Uterus (tissue), 4 donors: ENCODE results near the gene DACT2. TPM values are rescaled to one million over a fixed set of nuclear protein-coding genes. Genes with fewer than 3 reads are reported as not detected.

Source experiments
- DNase-seq, 2 donors: peaks; one replicate each; pipeline ENCODE4 v3.0.0-alpha.2; 2019 to 2020
- H3K27ac ChIP-seq, 2 donors: fragments of 200-600 bp; sonication (generic); 1 replicate in 1 of 2; 2 replicates in 1 of 2; pipeline ENCODE4 v1.5.1; 2016 to 2018
- H3K27me3 ChIP-seq, 2 donors: fragments of 200-600 bp; sonication (generic); one replicate each; pipeline ENCODE4 v1.5.1; 2018 to 2019; ENCODE audit warnings: control low read depth in 1 of 2
- H3K36me3 ChIP-seq, 2 donors: fragments of 200-600 bp; sonication (generic); one replicate each; pipeline ENCODE4 v1.5.1; 2019; ENCODE audit warnings: control low read depth in 1 of 2
- H3K4me1 ChIP-seq, 2 donors: fragments of 200-600 bp; sonication (generic); one replicate each; pipeline ENCODE4 v1.5.1; 2018 to 2019; ENCODE audit warnings: control low read depth in 1 of 2
- H3K4me3 ChIP-seq, 2 donors: fragments of 200-600 bp; sonication (generic); 1 replicate in 1 of 2; 2 replicates in 1 of 2; pipeline ENCODE4 v1.5.1; 2018 to 2019; ENCODE audit warnings: mild to moderate bottlenecking in 1 of 2
- H3K9me3 ChIP-seq, 2 donors: fragments of 200-600 bp; sonication (generic); one replicate each; pipeline ENCODE4 v1.5.1; 2019; ENCODE audit warnings: control low read depth in 1 of 2
- CTCF ChIP-seq, 4 experiments: fragments of 200-600 bp in 2 of 4; fragments of 450-650 bp in 2 of 4; sonication (generic) in 2 of 4; IDR thresholded peaks; one replicate each; pipeline ENCODE4 v1.5.1; 2016 to 2019; ENCODE audit warnings: antibody characterized with exemption in 4 of 4, mild to moderate bottlenecking in 2 of 4, moderate library complexity in 1 of 4
- POLR2A ChIP-seq, 2 donors: fragments of 450-650 bp; IDR thresholded peaks; one replicate each; pipeline ENCODE4 v1.6.1; 2016; ENCODE audit warnings: antibody characterized with exemption in 2 of 2, mild to moderate bottlenecking in 1 of 2, moderate library complexity in 1 of 2
- intact Hi-C: fragments of 100-400 bp; cut with DNase I; formaldehyde crosslinking; loops from one replicate; pipeline ENCODE4 v1.15.1; 2023; ENCODE audit warnings: low total_unique reads
- total RNA-seq, 4 donors: library from RNA; depleted of rRNA in 3 of 4; stranded (reverse); fragments of >200 nt in 3 of 4; gene quantifications; one replicate each; pipeline versions ENCODE4 v1.1.0 to v1.2.4, GENCODE V29; 2014 to 2023
- donor health status: DM: yes; HTN: yes; CAD: no.

The DACT2 gene
- total RNA-seq, 4 donors from 2014 or later: 1.4 to 9.6 (median 2.8) TPM; not detected in 1

- no peaks in the 10 kb centered on the region for H3K36me3 ChIP-seq
Measured at GRCh38 chr6:168302534-168302933, 17.0 kb downstream of the DACT2 start.

GRCh38 chr6:168301648-168302398 is 17.8 kb downstream of the DACT2 start:
- no peaks in the 10 kb centered on the region for H3K27me3 ChIP-seq
- intact Hi-C loops: no loop called here
- H3K9me3 ChIP-seq: no peaks in the 10 kb centered on the region
- no peaks in the 10 kb centered on the region for H3K36me3 ChIP-seq
- H3K4me3 ChIP-seq: no peak overlapping the region
- DNase-seq: no peak
- H3K27ac ChIP-seq: no peak overlapping the region
- no peaks in the 10 kb centered on the region for H3K4me1 ChIP-seq
- TF ChIP-seq POLR2A (IDR thresholded peaks at IDR 0.05) (no peak), CTCF (IDR thresholded peaks at IDR 0.05) (no peak)

More at GRCh38 chr6:168302534-168302933, 17.0 kb downstream of the DACT2 start:
- intact Hi-C loops: no loop called here
- no peak for TF ChIP-seq CTCF (IDR thresholded peaks at IDR 0.05)
- TF ChIP-seq POLR2A (IDR thresholded peaks at IDR 0.05): no peak
- no peaks in the 10 kb centered on the region for H3K9me3 ChIP-seq
- no peak for DNase-seq
- H3K27ac ChIP-seq: no peak overlapping the region
- no peak overlapping the region for H3K4me3 ChIP-seq
- H3K4me1 ChIP-seq: no peaks in the 10 kb centered on the region
- H3K27me3 ChIP-seq: no peaks in the 10 kb centered on the region

GRCh38 chr6:168300975-168301647 is 18.5 kb downstream of the DACT2 start:
- H3K9me3 ChIP-seq: no peaks in the 10 kb centered on the region
- H3K4me1 ChIP-seq: no peaks in the 10 kb centered on the region
- H3K27me3 ChIP-seq: no peaks in the 10 kb centered on the region
- no peak for TF ChIP-seq POLR2A (IDR thresholded peaks at IDR 0.05)
- no peak for TF ChIP-seq CTCF (IDR thresholded peaks at IDR 0.05)
- H3K4me3 ChIP-seq: no peak overlapping the region
- no peak overlapping the region for H3K27ac ChIP-seq
- no peaks in the 10 kb centered on the region for H3K36me3 ChIP-seq
- no peak for DNase-seq
- intact Hi-C loops: no loop called here

GRCh38 chr6:168299541-168300511 is 19.8 kb downstream of the DACT2 start:
- TF ChIP-seq CTCF (IDR thresholded peaks at IDR 0.05): no peak
- no peak for TF ChIP-seq POLR2A (IDR thresholded peaks at IDR 0.05)
- no peak overlapping the region for H3K4me3 ChIP-seq
- no peak overlapping the region for H3K27ac ChIP-seq
- no peaks in the 10 kb centered on the region for H3K9me3 ChIP-seq
- H3K36me3 ChIP-seq: no peaks in the 10 kb centered on the region
- no peaks in the 10 kb centered on the region for H3K27me3 ChIP-seq
- intact Hi-C loops: no loop called here
- DNase-seq: no peak
- H3K4me1 ChIP-seq: no peaks in the 10 kb centered on the region
